NT2/D1 (cell line): ENCODE measurements around the gene ZNF330.

Experiments
- SUZ12 ChIP-seq: IDR thresholded peaks from 2 replicates; pipeline ENCODE4 v1.6.1; 2011; ENCODE audit not compliant: insufficient read length, insufficient read depth; ENCODE audit errors: extremely low read depth
- YY1 ChIP-seq: IDR thresholded peaks from 2 replicates; pipeline ENCODE4 v1.6.1; 2011; ENCODE audit not compliant: insufficient read length, insufficient read depth

- no peak for TF ChIP-seq SUZ12
- no peak for TF ChIP-seq YY1
Observed at GRCh38 chr4:141254326-141254725, 33.6 kb downstream of the ZNF330 start.
